ENCODE data around the gene NKX6-2.

DNA sequence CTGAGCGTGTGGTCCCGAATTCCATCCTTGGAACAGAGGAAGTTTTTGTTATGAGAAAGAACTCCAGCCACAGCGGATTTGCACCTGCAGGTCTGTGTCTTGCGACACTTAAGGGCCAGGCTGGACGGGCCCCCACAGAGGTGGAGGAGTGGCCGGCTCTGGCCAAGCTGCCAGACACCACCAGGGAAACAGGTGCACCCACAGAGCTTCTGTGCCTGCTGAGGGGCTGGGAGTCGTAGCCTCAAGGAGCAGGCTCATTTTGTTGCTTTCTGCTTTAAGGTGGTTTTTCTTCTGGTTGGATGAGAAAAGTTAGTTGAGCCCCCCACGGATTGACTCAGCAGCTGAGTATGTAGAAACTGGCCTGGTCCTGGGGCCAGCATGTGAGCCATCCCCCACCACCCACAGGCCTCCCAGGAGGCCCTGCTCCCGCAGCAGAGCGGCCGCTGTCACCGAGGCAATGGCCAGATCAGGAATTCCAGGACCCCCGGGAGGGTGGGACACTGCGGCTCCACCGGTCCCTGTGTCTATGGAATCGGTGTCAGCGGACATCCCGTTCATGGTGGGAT is 41.9 kb downstream of the NKX6-2 start:
- no peak for TF ChIP-seq EZH2 (IDR thresholded peaks at IDR 0.05; ENCODE audit: borderline replicate concordance, low read depth, low read length, severe bottlenecking)
- TF ChIP-seq, protein P1, sequence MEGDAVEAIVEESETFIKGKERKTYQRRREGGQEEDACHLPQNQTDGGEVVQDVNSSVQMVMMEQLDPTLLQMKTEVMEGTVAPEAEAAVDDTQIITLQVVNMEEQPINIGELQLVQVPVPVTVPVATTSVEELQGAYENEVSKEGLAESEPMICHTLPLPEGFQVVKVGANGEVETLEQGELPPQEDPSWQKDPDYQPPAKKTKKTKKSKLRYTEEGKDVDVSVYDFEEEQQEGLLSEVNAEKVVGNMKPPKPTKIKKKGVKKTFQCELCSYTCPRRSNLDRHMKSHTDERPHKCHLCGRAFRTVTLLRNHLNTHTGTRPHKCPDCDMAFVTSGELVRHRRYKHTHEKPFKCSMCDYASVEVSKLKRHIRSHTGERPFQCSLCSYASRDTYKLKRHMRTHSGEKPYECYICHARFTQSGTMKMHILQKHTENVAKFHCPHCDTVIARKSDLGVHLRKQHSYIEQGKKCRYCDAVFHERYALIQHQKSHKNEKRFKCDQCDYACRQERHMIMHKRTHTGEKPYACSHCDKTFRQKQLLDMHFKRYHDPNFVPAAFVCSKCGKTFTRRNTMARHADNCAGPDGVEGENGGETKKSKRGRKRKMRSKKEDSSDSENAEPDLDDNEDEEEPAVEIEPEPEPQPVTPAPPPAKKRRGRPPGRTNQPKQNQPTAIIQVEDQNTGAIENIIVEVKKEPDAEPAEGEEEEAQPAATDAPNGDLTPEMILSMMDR (IDR thresholded peaks at IDR 0.05; ENCODE audit: borderline replicate concordance, extremely low read depth, low read length, poor library complexity, severe bottlenecking): no peak
